A673 (cell line): ENCODE measurements around the gene SST. TPM values are rescaled to one million over a fixed set of nuclear protein-coding genes. Genes with fewer than 3 reads are reported as not detected.

Source experiments
- BruUV-seq: library from RNA; stranded (reverse); fragments of 400-500 nt; replicated peaks from 2 replicates; lab custom pipeline; 2021; lab: Mats Ljungman, UMichigan
- CTCF ChIA-PET: fragments of 300-600 bp; sonication (Branson Sonifier 250); formaldehyde crosslinking; loops from one replicate; lab custom pipeline; 2022; ENCODE audit warnings: antibody characterized with exemption; lab: Charles Lee
- POLR2A ChIA-PET: fragments of 300-600 bp; sonication (Branson Sonifier 250); formaldehyde crosslinking; loops from one replicate; lab custom pipeline; 2022; ENCODE audit warnings: antibody characterized with exemption; ENCODE audit not compliant: low non-redundant PET; lab: Charles Lee
- DNase-seq: peaks from one replicate; pipeline ENCODE4 v3.0.0-alpha.2; 2015; ENCODE audit warnings: low spot score
- H3K27ac ChIP-seq: fragments of 200-600 bp; sonication (generic); 2 replicates; pipeline ENCODE4 v1.5.1; 2016; ENCODE audit warnings: mixed run types, low read depth, mild to moderate bottlenecking, mixed read lengths, antibody characterized with exemption, low read length; ENCODE audit not compliant: poor library complexity, severe bottlenecking
- H3K27me3 ChIP-seq: fragments of 200-600 bp; sonication (generic); replicated peaks from 2 replicates; pipeline ENCODE4 v1.6.1; 2017; ENCODE audit warnings: mixed run types, low read depth, mild to moderate bottlenecking, mixed read lengths, antibody characterized with exemption, low read length; ENCODE audit not compliant: insufficient read depth, poor library complexity
- H3K36me3 ChIP-seq: fragments of 200-600 bp; sonication (generic); 2 replicates; pipeline ENCODE4 v1.6.1; 2016; ENCODE audit warnings: mixed run types, mild to moderate bottlenecking, mixed read lengths, antibody characterized with exemption, low read length; ENCODE audit not compliant: insufficient read depth, poor library complexity, severe bottlenecking
- H3K4me1 ChIP-seq: fragments of 200-600 bp; sonication (generic); 2 replicates; pipeline ENCODE4 v1.6.1; 2017; ENCODE audit warnings: mixed run types, mild to moderate bottlenecking, mixed read lengths, antibody characterized with exemption, low read length; ENCODE audit not compliant: insufficient read depth, poor library complexity, severe bottlenecking
- H3K4me3 ChIP-seq: fragments of 200-600 bp; sonication (generic); 2 replicates; pipeline ENCODE4 v1.5.1; 2016; ENCODE audit warnings: low read depth, mixed run types, mild to moderate bottlenecking, mixed read lengths, low read length; ENCODE audit not compliant: poor library complexity, severe bottlenecking
- H3K9me3 ChIP-seq: fragments of 200-600 bp; sonication (generic); 2 replicates; pipeline ENCODE4 v1.6.1; 2016; ENCODE audit warnings: mixed run types, low read depth, mild to moderate bottlenecking, mixed read lengths, antibody characterized with exemption, low read length; ENCODE audit not compliant: poor library complexity, severe bottlenecking
- EZH2 ChIP-seq: fragments of 200-600 bp; sonication (generic); IDR thresholded peaks from 2 replicates; pipeline ENCODE4 v1.6.1; 2017; ENCODE audit warnings: borderline replicate concordance, low read depth, mild to moderate bottlenecking, mixed read lengths, antibody characterized with exemption, low read length; ENCODE audit not compliant: poor library complexity, severe bottlenecking
- intact Hi-C: fragments of 100-400 bp; cut with micrococcal nuclease; formaldehyde crosslinking; loops from one replicate; pipeline ENCODE4 v1.10.0; 2022; ENCODE audit not compliant: unreplicated experiment
- total RNA-seq: library from RNA; stranded (reverse); gene quantifications from 2 replicates; pipeline ENCODE4 v1.2.3, GENCODE V29; 2021
- TF ChIP-seq, protein P1 (sequence below): fragments of 300-800, 200-600 bp; sonication (generic); conservative IDR thresholded peaks from 2 replicates; pipeline ENCODE4 v1.5.1; 2017; ENCODE audit warnings: low read depth, mild to moderate bottlenecking, antibody characterized with exemption, low read length, moderate library complexity, mixed read lengths

SST gene
- total RNA-seq, 1 experiment from 2014 or later, result not detected

DNA sequence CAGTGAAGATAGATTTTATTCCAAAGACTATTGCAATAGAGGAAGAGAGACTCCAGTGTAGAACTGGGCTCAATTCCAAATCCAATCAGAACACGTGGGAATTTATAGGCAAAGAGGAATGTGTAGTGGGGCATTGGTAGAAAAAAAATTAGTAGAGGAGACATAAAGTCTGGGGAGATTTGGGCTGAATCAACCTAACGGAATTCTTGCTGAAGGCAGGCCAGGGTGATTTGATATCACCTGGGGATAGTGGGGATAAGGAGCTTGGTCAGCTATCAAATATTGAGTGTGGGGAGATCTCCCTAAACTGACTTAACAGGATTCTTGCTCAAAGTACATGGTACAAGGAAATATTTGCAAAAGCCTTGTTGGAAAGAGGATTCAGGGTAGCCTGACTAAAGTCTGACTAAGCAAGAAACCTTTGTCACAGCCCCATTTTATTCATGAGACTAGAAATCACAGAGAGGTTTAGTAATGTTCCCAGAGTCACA is 29.6 kb downstream of the SST start:
- peaks cover 5% of the 10 kb centered on the region for H3K4me1 ChIP-seq
- H3K9me3 ChIP-seq, result no peaks in the 10 kb centered on the region
- H3K27ac ChIP-seq, result no peak overlapping the region
- intact Hi-C loops, result no loop called here
- ChIA-PET POLR2A (no interaction called here), CTCF (no interaction called here)
- DNase-seq, result peak; percentile 11
- BruUV-seq, result no TSS peak
- H3K4me3 ChIP-seq, result no peak overlapping the region
- H3K27me3 ChIP-seq, result no peaks in the 10 kb centered on the region
- no peaks in the 10 kb centered on the region for H3K36me3 ChIP-seq
- TF ChIP-seq EZH2, result no peak
- TF ChIP-seq, protein P1, sequence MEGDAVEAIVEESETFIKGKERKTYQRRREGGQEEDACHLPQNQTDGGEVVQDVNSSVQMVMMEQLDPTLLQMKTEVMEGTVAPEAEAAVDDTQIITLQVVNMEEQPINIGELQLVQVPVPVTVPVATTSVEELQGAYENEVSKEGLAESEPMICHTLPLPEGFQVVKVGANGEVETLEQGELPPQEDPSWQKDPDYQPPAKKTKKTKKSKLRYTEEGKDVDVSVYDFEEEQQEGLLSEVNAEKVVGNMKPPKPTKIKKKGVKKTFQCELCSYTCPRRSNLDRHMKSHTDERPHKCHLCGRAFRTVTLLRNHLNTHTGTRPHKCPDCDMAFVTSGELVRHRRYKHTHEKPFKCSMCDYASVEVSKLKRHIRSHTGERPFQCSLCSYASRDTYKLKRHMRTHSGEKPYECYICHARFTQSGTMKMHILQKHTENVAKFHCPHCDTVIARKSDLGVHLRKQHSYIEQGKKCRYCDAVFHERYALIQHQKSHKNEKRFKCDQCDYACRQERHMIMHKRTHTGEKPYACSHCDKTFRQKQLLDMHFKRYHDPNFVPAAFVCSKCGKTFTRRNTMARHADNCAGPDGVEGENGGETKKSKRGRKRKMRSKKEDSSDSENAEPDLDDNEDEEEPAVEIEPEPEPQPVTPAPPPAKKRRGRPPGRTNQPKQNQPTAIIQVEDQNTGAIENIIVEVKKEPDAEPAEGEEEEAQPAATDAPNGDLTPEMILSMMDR, result no peak

DNA sequence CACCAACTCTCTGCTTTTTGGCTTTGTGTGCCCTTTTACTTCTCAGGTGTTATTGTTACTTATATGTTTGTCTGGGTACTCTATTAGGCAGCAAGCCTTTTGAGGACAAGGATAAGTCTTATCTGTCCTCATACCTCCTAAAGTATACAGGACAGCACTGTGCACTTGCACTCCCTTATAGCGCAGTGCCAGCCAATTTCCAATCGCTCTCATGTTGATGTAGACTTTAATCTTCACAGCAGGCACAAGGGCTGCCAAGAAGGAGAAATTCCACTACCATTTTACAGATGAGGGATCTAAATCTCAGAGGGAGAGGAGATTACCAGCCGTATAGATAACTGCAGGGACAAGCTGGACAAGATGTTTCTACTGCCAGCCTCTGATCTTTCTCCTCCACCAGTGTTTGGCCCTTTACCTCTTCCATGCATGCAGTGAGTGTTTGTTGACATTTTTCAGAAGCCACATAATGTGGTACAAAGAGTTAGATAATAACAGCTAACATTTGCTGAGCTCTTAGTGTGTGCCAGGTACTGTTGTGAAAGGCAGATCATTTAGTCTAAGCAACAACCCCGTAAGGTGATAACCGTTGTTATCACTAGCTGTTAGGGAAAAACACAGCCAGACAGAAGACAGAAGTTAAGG is 30.1 kb downstream of the SST start:
- ChIA-PET CTCF (no interaction called here), POLR2A (no interaction called here)
- intact Hi-C loops, result no loop called here

DNA sequence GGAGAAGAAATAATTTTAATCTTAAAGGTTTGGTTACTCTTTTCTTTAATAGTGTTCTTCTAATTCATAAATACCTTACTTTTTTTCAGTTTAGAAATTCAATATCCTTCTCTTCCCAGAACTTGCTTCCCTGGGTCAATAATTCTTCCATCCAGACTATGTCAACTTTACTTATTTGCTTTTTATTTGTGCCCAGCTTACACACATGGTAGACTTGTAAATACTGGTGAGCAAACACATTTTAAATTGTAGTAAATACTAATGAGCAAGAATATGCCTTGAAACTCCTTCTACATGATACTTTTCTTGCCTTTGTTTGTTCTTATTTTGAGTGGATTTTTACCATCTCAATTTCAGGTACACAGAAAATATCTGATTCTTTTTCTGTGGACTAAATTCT is 33.7 kb downstream of the SST start:
- POLR2A ChIA-PET, result no interaction called here
- intact Hi-C loops, result no loop called here
- no peak for TF ChIP-seq EZH2
- TF ChIP-seq, protein P1, result no peak

More for the DNA sequence above, 30.1 kb downstream of the SST start:
- Histone ChIP-seq H3K27ac (no peak overlapping the region), H3K36me3 (no peaks in the 10 kb centered on the region), H3K27me3 (no peaks in the 10 kb centered on the region), H3K4me1 (peaks cover 5% of the 10 kb centered on the region), H3K9me3 (no peaks in the 10 kb centered on the region), H3K4me3 (no peak overlapping the region)
- TF ChIP-seq, protein P1, result no peak
- TF ChIP-seq EZH2, result no peak
- BruUV-seq, result no TSS peak
- DNase-seq, result peak; percentile 14

More for the DNA sequence above, 33.7 kb downstream of the SST start:
- H3K4me3 ChIP-seq, result no peak overlapping the region
- no peak for DNase-seq
- no peaks in the 10 kb centered on the region for H3K27me3 ChIP-seq
- H3K9me3 ChIP-seq, result no peaks in the 10 kb centered on the region
- no TSS peak for BruUV-seq
- CTCF ChIA-PET, result no interaction called here
- no peaks in the 10 kb centered on the region for H3K36me3 ChIP-seq
- peaks cover 5% of the 10 kb centered on the region for H3K4me1 ChIP-seq
- H3K27ac ChIP-seq, result no peak overlapping the region
